Loucy (cell line): ENCODE measurements around the gene MOSPD3.

ENCODE experiments used
- EZH2phosphoT487 ChIP-seq: fragments of 200-600 bp; IDR thresholded peaks from 2 replicates; pipeline ENCODE4 v1.6.1; 2018; ENCODE audit warnings: antibody characterized with exemption, mild to moderate bottlenecking, moderate library complexity, borderline replicate concordance
- TF ChIP-seq, protein P1 (sequence below): fragments of 200-600 bp; sonication (generic); conservative IDR thresholded peaks from 2 replicates; pipeline ENCODE4 v1.5.1; 2014; ENCODE audit warnings: mild to moderate bottlenecking, antibody characterized with exemption, low read length

DNA sequence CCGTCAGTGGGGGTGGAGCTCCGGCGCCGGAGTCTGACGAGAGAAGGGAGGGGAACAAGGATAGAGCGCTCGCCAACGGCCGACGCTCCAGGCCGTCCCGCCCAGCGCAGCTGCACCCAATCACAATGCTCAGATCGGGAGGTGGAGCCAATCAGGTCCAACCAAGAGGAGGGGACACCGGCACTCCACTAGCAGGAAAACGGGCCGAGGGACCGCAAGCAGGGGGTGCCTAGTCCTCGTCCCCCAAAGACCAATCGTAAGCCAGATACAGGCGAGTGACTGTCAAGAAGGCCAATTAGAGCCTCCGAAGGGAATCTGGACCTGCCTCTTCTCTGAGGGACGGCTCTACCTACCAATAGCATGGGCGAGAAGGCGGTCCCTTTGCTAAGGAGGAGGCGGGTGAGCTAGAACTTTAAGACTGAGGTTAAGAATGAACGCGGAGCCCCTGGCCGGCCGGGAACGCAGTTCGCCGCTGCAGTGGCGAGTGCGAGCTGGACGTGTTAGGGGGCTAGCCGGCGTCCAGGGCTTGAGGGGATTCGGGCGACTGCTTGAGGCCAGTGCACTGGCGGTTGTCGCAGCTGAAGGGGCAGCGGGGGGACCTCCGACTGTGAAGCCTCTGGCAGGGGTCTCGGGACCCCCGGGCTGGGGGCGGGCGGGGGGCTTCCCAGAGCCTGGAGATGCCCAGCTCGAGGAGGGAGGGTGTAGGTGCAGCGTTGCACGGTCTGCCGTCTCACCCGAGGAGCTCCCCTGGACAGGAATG lies 25.9 kb upstream of the MOSPD3 start, which contains the start of gene FBXO24:
- TF ChIP-seq, protein P1, sequence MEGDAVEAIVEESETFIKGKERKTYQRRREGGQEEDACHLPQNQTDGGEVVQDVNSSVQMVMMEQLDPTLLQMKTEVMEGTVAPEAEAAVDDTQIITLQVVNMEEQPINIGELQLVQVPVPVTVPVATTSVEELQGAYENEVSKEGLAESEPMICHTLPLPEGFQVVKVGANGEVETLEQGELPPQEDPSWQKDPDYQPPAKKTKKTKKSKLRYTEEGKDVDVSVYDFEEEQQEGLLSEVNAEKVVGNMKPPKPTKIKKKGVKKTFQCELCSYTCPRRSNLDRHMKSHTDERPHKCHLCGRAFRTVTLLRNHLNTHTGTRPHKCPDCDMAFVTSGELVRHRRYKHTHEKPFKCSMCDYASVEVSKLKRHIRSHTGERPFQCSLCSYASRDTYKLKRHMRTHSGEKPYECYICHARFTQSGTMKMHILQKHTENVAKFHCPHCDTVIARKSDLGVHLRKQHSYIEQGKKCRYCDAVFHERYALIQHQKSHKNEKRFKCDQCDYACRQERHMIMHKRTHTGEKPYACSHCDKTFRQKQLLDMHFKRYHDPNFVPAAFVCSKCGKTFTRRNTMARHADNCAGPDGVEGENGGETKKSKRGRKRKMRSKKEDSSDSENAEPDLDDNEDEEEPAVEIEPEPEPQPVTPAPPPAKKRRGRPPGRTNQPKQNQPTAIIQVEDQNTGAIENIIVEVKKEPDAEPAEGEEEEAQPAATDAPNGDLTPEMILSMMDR, result no peak
- TF ChIP-seq EZH2phosphoT487, result no peak
